ENCODE data around the gene SEC23A.

The SEC23A gene

GRCh38 chr14:38991299-38991698 is 111.7 kb downstream of the SEC23A start:
- DNase-seq (ENCODE audit: low read depth in 2 of 2) = no peak

- no peak for DNase-seq (ENCODE audit: low read depth in 2 of 2)
Measured at GRCh38 chr14:38989922-38990546, 113.0 kb downstream of the SEC23A start.

GRCh38 chr14:38987781-38988180 is 115.3 kb downstream of the SEC23A start:
- no peak for DNase-seq (ENCODE audit: low read depth in 2 of 2)

GRCh38 chr14:38982837-38983236 is 120.2 kb downstream of the SEC23A start:
- no peak for DNase-seq (ENCODE audit: low read depth in 2 of 2)

- no peak for DNase-seq (ENCODE audit: low read depth in 2 of 2)
Measured at GRCh38 chr14:38982278-38982677, 120.8 kb downstream of the SEC23A start.
